IMR-90 (cell line): ENCODE results near the gene ETFB. TPM values are rescaled to one million over a fixed set of nuclear protein-coding genes. Genes with fewer than 3 reads are reported as not detected.

Experiments
- ATAC-seq: fragments of 200-7000 bp; cut with Tn5 transposase; 2 replicates; pipeline ENCODE4 v1.9.1; 2020; ENCODE audit warnings: low read depth, mild to moderate bottlenecking, moderate library complexity
- BruUV-seq: library from RNA; stranded (reverse); fragments of 400-500 nt; replicated peaks from 2 replicates; lab custom pipeline; 2021; lab: Mats Ljungman, UMichigan
- CTCF ChIA-PET: fragments of 300-600 bp; formaldehyde crosslinking; extraction: SDS; loops from one replicate; lab custom pipeline; 2021; ENCODE audit warnings: antibody characterized with exemption; lab: Yijun Ruan, JAX
- POLR2A ChIA-PET: fragments of 300-600 bp; sonication (Branson Sonifier 250); formaldehyde crosslinking; loops from one replicate; lab custom pipeline; 2022; ENCODE audit warnings: antibody characterized with exemption; ENCODE audit not compliant: unreplicated experiment; lab: Charles Lee
- DNase-seq: peaks from one replicate; pipeline ENCODE4 v3.0.0; 2013
- H2AFZ ChIP-seq: replicated peaks from 2 replicates; pipeline ENCODE3; 2013; ENCODE audit warnings: low read length, mild to moderate bottlenecking; ENCODE audit not compliant: poor library complexity
- H2AK5ac ChIP-seq: 2 replicates; pipeline ENCODE4 v1.6.1; 2013; ENCODE audit warnings: low read depth, low read length, inconsistent platforms
- H2AK9ac ChIP-seq: replicated peaks from 2 replicates; pipeline ENCODE3; 2013; ENCODE audit warnings: mild to moderate bottlenecking, low read depth, low read length, moderate library complexity; ENCODE audit not compliant: poor library complexity
- H2BK120ac ChIP-seq: 2 replicates; pipeline ENCODE4 v1.6.1; 2013; ENCODE audit warnings: low read depth, low read length, inconsistent platforms
- H2BK15ac ChIP-seq: 3 replicates; pipeline ENCODE4 v1.6.1; 2013; ENCODE audit warnings: low read depth, low read length, inconsistent platforms
- H2BK20ac ChIP-seq: 2 replicates; pipeline ENCODE4 v1.6.1; 2013; ENCODE audit warnings: low read depth, mild to moderate bottlenecking, inconsistent platforms, low read length, moderate library complexity
- H2BK5ac ChIP-seq: 2 replicates; pipeline ENCODE4 v1.6.1; 2013; ENCODE audit warnings: mild to moderate bottlenecking, low read depth, low read length, inconsistent platforms; ENCODE audit not compliant: poor library complexity, severe bottlenecking
- H3K14ac ChIP-seq: replicated peaks from 2 replicates; pipeline ENCODE4 v1.6.1; 2013; ENCODE audit warnings: low read depth, low read length, inconsistent platforms
- H3K18ac ChIP-seq: 2 replicates; pipeline ENCODE4 v1.6.1; 2013; ENCODE audit warnings: low read depth, low read length, control low read depth
- H3K23ac ChIP-seq: 2 replicates; pipeline ENCODE4 v1.6.1; 2013; ENCODE audit warnings: low read depth, low read length, inconsistent platforms
- H3K27ac ChIP-seq: 2 replicates; pipeline ENCODE4 v1.5.1; 2013; ENCODE audit warnings: mild to moderate bottlenecking, control low read depth, low read length; ENCODE audit not compliant: insufficient read depth
- H3K27me3 ChIP-seq: 2 replicates; pipeline ENCODE4 v1.6.1; 2013; ENCODE audit warnings: low read length; ENCODE audit not compliant: control insufficient read depth, insufficient read depth
- H3K36me3 ChIP-seq: 2 replicates; pipeline ENCODE4 v1.6.1; 2013; ENCODE audit warnings: low read length, mixed read lengths; ENCODE audit not compliant: control insufficient read depth, insufficient read depth
- H3K4ac ChIP-seq: 2 replicates; pipeline ENCODE4 v1.6.1; 2013; ENCODE audit warnings: low read depth, low read length, inconsistent platforms
- H3K4me1 ChIP-seq: 2 replicates; pipeline ENCODE4 v1.6.1; 2013; ENCODE audit warnings: low read length, mixed read lengths; ENCODE audit not compliant: control insufficient read depth, insufficient read depth
- H3K4me2 ChIP-seq: 2 replicates; pipeline ENCODE4 v1.6.1; 2013; ENCODE audit warnings: low read depth, mild to moderate bottlenecking, control low read depth, low read length, moderate library complexity
- H3K4me3 ChIP-seq: 2 replicates; pipeline ENCODE4 v1.5.1; 2013; ENCODE audit warnings: low read depth, mild to moderate bottlenecking, control low read depth, low read length, moderate library complexity; ENCODE audit not compliant: insufficient read depth
- H3K56ac ChIP-seq: 2 replicates; pipeline ENCODE4 v1.6.1; 2013; ENCODE audit warnings: low read length, inconsistent platforms; ENCODE audit not compliant: insufficient read depth; ENCODE audit errors: extremely low read depth
- H3K79me1 ChIP-seq, 2 experiments: 2 replicates each; pipeline ENCODE4 v1.6.1; 2013; ENCODE audit warnings: low read length in 2 of 2, inconsistent platforms in 1 of 2, low read depth in 1 of 2
- H3K9ac ChIP-seq: 2 replicates; pipeline ENCODE4 v1.6.1; 2013; ENCODE audit warnings: low read depth, low read length, control low read depth
- H3K9me1 ChIP-seq: 2 replicates; pipeline ENCODE4 v1.6.1; 2013; ENCODE audit warnings: low read length, inconsistent platforms; ENCODE audit not compliant: insufficient read depth
- H3K9me3 ChIP-seq: 2 replicates; pipeline ENCODE4 v1.6.1; 2013; ENCODE audit warnings: low read length; ENCODE audit not compliant: control insufficient read depth, insufficient read depth
- H4K20me1 ChIP-seq: 2 replicates; pipeline ENCODE4 v1.6.1; 2013; ENCODE audit warnings: low read length, inconsistent platforms; ENCODE audit not compliant: insufficient read depth
- H4K5ac ChIP-seq: 2 replicates; pipeline ENCODE4 v1.6.1; 2013; ENCODE audit warnings: mild to moderate bottlenecking, low read depth, low read length, control low read depth
- H4K8ac ChIP-seq, 2 experiments: 2 replicates each; pipeline ENCODE4 v1.6.1; 2013; ENCODE audit warnings: low read depth in 2 of 2, low read length in 2 of 2, control low read depth in 1 of 2, inconsistent platforms in 1 of 2
- H4K91ac ChIP-seq: 2 replicates; pipeline ENCODE4 v1.6.1; 2013; ENCODE audit warnings: low read depth, low read length, inconsistent platforms; ENCODE audit not compliant: insufficient read depth
- MAFK ChIP-seq: IDR thresholded peaks from 2 replicates; pipeline ENCODE4 v1.6.1; 2012; ENCODE audit warnings: low read depth, low read length, improper control_type of control experiment
- RCOR1 ChIP-seq: IDR thresholded peaks from 2 replicates; pipeline ENCODE4 v1.6.1; 2012; ENCODE audit warnings: mild to moderate bottlenecking, low read length, improper control_type of control experiment; ENCODE audit not compliant: insufficient replicate concordance
- WGBS, 2 experiments: methylation state at CpG; one replicate each; pipeline versions ENCODE4 v1.1.5 to v1.1.7; 2013; ENCODE audit warnings: missing lambda C conversion rate in 2 of 2; ENCODE audit not compliant: insufficient read length in 1 of 2; ENCODE audit errors: extremely low coverage in 2 of 2; 5-methylcytosine and 5-hydroxymethylcytosine counted together
- dilution Hi-C: fragments of 300-500 bp; cut with HindIII; formaldehyde crosslinking; loops from one replicate; pipeline ENCODE4 v1.14.3; 2018; ENCODE audit warnings: low sequenced_read_pairs; ENCODE audit not compliant: unreplicated experiment
- in situ Hi-C: fragments of 300-500 bp; cut with MboI; formaldehyde crosslinking; loops from 3 replicates; pipeline ENCODE4 v1.14.3; 2019; ENCODE audit warnings: low sequenced_read_pairs, inconsistent platforms, mixed read lengths
- intact Hi-C: fragments of 100-400 bp; cut with micrococcal nuclease; formaldehyde crosslinking; loops from 2 replicates; pipeline ENCODE4 v1.10.0; 2022
- polyA plus RNA-seq, 3 experiments: library from polyadenylated mRNA; depleted of rRNA; stranded (reverse); fragments of >200 nt; gene quantifications; 2 replicates each; pipeline ENCODE4 v1.2.3, GENCODE V29; 2012; ENCODE audit warnings: low replicate concordance in 1 of 3
- total RNA-seq: library from RNA; depleted of rRNA; stranded (reverse); fragments of >200 nt; gene quantifications from 2 replicates; pipeline ENCODE4 v1.2.3, GENCODE V29; 2012

Gene ETFB
- total and polyA plus RNA-seq, 2 of the 4 experiments (the other 2 are of a cell fraction), result 141 to 166 TPM

DNA sequence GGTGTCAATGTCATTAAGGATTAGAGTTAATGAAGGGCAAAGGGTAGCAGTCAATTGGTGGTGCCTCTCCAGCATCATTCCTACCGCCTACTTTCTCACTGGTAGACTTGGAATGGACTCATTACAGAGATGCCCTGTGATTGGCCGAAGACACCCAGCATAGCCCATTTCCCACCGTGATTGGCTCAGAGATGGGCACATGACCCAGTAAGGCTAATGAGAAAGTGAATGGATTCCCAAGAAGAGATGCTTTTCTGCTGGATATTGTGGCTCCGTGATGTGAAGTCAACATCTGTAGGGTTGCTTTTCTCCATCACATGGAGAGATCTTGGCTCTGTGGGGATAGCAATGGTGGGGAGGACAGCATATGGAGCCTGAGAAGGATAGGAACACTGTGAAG, 35.8 kb downstream of the ETFB start:
- WGBS, 2 experiments, result no CpG with 5 or more reads among the region's 4 CpGs
- no peak overlapping the region for H2BK20ac ChIP-seq
- no peak overlapping the region for H3K27ac ChIP-seq
- no peak overlapping the region for H3K9ac ChIP-seq
- H3K56ac ChIP-seq, result no peak overlapping the region
- H3K18ac ChIP-seq, result no peak overlapping the region
- no peaks in the 10 kb centered on the region for H3K9me1 ChIP-seq
- no peak overlapping the region for H2BK15ac ChIP-seq
- H2BK5ac ChIP-seq, result no peak overlapping the region
- no peaks in the 10 kb centered on the region for H3K4me1 ChIP-seq
- H4K91ac ChIP-seq, result no peak overlapping the region
- no peak overlapping the region for H3K4me2 ChIP-seq
- BruUV-seq, result no TSS peak
- no peak overlapping the region for H3K4me3 ChIP-seq
- H2AFZ ChIP-seq, result no peak overlapping the region
- ATAC-seq, result no peak
- intact Hi-C loops (no loop called here), dilution Hi-C loops (no loop called here), in situ Hi-C loops (no loop called here)
- no peak overlapping the region for H3K14ac ChIP-seq
- no peak overlapping the region for H2AK5ac ChIP-seq
- no peak overlapping the region for H2BK120ac ChIP-seq
- no peak overlapping the region for H4K8ac ChIP-seq
- H3K23ac ChIP-seq, result no peak overlapping the region
- H3K4ac ChIP-seq, result no peak overlapping the region
- TF ChIP-seq RCOR1 (no peak), MAFK (no peak)
- H3K9me3 ChIP-seq, result no peaks in the 10 kb centered on the region
- POLR2A ChIA-PET, result no interaction called here
- CTCF ChIA-PET, result no interaction called here
- H3K36me3 ChIP-seq, result no peaks in the 10 kb centered on the region
- no peak overlapping the region for H4K5ac ChIP-seq
- H4K20me1 ChIP-seq, result no peaks in the 10 kb centered on the region
- no peak for DNase-seq
- H3K79me1 ChIP-seq, result no peaks in the 10 kb centered on the region
- H2AK9ac ChIP-seq, result no peak overlapping the region
- H3K27me3 ChIP-seq, result peaks cover 4% of the 10 kb centered on the region; the same call in 1 of the 2 replicates
